SKM-1 (cell line): ENCODE measurements around the gene RNF225.
"Not testable (repeated sequence)": the region's sequence is repeated elsewhere in the genome, so short reads cannot be mapped to it uniquely, and the experiment has no call there.

Experiments used
- DNase-seq: peaks from one replicate; lab custom pipeline; 2025; ENCODE audit not compliant: unreplicated experiment; lab: John Stamatoyannopoulos, UW

RNF225 gene

DNA sequence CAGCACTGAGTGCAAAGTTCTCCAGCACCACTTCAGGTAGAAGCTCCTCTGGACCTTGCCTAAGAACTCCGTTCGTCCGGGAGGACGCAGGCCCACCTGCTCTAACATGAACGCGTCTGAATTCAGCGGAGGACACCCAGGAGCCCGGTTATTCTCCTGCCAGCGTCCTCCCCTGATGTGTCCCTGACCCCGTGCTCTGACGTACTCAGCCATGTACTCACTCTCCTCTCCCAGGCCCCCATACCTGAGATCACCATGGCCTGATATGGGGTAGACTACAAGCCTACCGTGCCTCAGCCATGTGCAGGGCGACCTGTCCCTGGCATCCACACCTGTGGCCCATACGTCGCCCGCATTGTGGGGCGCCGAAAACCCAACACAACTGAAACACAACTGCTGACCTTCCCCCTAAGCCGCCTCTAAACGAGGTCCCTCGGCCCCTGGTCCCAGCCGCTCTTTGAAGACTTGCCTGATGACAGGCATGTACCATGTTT lies 12.2 kb downstream of the RNF225 start:
- no peak for DNase-seq

DNA sequence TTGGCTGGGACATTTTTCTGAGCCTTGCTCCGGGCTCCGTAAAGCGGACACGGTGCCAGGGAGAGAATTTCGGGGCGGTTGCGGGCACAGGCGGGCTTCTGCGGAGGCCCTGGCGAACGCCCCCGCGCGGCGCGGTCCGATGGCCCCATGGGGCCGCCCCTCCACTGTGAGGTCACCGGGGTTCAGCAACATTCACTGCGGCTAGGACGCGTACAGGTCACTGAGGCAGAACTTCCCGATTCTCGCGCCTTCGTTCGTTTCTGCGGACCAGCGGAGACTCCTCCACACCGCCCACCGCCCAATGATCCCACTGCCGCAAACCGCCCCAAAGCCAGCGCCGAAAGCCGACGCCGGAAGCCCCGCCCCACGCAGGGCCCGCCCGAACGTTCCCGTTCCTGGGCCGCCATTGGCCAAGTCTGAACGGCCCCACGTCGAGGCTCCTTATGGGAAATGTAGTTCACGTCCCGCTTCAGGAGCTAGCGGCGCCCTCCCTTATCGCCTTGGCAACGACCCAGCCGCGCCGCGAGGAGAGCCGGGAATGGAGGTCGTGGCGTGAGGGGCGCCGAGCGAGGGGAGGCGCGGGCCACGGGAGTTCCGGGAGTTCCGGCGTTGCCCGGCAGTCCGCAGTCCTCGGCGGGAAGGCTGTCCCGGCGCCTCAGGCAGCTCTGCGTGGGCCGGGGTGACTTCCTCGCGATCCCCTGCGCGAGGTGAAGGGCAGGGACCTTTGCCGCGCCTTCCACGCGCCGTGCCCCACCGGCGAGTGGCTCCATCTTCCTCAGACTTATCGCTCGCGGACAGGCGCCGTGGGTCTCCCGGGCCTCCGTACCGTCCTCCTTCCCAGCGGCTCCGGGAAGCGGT lies 12.9 kb downstream of the RNF225 start, which contains the start of gene ZNF584:
Gene ZNF584 (plus strand): TSS at position 498 of the 858 bp plus-strand sequence. CDS start 499 bp downstream, outside the sequence.
- peak; percentile 50 for DNase-seq

DNA sequence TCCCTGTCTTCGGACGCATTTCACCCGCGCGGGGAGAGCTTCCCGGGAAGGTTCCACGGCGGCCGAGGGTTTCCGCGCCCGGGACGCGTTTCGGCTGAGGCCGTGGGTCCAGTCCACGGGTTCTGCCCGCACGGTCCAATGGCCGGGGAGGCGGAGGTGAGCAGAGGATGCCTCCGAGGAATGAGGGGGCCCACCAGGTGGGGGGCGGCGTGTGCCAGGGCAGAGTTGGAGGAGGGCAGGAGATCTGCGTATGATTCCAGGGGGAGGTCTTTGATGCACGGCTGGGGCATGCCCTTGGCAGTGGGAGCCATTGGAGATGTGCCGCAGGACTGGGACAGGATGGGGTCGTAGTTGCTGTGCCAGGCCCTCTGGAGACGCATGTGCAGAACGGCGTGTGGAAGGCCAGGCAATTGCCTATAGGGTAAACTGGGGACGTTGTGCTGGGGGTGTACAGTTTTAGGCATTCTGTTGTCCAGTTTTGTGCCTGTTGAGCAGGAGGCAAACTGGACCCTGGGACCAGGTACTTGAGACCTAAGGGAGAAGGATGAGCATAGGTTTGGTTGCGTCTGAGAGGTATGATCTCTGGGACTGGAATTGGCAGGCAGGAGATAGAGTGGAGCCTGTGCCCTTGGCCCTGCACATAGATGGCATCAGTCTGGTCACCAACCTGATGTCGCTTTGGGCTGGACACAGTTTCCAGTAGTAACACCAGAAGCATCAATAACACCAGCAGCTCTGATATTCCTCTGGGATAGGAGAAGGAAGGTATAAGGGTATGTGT lies 13.7 kb downstream of the RNF225 start:
- DNase-seq = no peak

DNA sequence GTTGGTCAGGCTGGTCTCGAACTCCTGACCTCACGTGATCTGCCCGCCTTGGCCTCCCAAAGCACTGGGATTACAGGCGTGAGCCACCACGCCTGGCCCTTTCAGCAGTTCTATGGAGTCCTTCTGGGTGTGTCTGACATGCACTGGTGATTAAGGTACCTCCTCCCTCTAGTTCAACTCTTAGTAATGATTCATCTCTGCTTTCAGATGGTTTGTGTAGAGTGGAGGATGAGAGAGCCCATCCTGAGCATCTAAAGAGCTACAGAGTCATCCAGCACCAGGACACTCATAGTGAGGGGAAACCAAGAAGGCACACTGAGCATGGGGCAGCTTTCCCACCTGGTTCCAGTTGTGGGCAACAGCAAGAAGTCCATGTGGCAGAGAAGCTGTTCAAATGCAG lies 21.1 kb downstream of the RNF225 start:
- DNase-seq = no peak

DNA sequence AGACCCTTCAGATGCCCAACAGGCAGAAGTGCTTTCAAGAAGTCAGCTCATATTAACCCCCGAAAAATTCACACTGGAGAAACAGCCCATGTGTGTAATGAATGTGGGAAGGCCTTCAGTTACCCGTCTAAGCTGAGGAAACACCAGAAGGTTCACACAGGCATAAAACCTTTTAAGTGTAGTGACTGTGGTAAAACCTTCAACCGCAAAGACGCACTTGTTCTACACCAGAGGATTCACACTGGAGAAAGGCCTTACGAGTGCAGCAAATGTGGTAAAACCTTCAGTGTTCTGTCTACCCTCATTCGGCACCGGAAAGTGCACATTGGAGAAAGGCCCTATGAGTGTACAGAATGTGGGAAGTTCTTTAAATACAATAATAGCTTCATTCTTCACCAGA lies 21.6 kb downstream of the RNF225 start:
- DNase-seq = no peak

DNA sequence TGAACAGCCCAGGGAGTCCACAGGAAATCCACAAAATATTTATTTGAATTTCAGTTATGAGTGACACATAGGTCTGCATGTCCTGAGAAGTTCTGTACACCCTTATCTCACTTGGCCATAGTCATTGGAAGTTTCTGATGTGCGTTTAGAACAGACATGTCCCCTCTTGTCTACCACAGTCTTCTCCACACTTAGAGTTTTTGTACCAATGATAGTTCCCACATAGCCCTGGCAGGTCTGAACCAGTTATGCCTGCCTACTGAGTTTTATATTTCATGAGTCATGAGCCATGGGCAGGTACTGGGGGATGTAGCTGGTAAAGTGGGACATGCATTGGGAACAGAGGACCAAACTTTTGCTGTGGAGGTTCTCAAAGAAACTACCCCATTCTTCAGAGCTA lies 33.2 kb downstream of the RNF225 start:
- no peak for DNase-seq

DNA sequence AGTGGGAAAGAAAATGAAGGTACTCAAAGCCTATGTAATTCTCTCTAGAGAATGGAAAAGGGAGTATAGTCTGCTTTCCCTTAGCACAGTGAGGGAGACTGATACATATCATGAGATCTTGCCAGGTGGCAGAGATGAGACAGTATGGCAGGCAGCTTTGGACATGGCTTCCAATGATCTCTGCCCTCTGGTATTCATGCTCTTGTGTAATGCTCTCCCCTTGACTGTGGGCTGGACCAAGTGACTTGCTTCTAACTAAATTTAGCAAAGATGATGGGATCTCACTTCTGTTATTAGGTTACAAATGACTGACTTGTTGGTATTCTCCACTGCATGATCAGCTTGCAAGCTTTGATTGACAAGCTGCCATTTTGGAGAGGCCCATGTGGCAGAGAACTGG lies 34.3 kb downstream of the RNF225 start:
- no peak for DNase-seq

DNA sequence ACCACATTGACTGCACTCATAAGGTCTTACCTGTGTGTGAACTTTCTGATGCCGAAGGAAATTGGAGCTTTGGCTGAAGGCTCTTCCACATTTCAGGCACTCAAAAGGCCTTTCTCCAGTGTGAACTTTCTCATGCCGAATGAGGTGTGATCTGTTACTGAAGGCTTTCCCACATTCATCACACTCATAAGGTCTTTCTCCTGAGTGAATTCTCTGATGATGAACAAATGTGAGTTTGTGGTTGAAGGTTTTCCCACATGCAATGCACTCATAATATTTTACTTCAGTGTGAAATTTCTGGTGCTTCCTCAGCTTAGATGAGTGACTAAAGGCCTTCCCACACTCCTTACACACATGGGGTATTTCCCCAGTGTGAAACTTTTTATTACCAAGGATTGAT lies 38.8 kb downstream of the RNF225 start:
- DNase-seq = no peak

DNA sequence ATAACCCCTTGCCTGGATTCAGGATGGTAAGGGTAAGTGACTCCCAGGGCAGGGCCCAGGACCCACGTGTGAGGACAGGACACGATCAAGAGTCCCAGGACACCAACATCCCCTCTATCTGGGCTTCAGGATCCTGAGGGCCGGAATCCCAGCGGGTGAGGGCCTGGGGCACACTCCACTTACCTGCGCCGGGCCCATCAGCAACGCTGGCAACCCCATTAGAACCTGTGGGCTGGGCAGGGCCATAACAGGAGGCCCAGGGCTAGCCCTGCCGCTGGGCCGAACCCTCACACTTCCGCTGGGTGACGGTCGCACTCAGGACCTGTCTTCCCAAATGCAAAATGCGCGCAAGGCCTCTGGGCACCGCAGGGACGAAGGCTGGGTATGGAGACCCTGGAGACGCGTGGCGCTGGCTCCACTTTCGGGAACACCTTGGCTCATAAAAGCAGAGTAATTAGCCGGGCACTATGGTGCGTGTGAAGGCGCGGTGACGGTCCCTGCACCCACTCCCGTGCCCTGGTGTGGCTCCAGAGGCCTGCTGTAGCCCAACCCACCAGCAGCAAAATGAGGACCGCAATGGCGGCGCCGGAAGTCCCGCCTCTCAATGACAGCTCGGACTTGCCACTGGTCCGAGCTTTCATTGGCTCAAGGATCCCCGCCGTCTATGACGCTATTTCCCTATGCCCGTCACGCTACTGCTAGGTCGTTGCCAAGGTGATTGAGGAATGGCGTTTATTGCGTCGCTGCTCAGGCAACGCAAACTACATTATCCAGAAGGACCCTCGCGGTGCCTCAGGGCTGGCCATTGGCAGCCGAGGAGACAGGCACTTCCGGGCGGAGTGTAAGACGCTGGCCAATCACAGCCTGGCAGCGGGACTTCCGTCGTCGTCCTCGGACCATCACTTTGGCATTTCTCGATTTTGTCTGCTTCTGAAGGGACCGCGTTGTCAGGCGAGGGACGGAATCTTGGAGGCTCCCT lies 44.4 kb downstream of the RNF225 start, which contains the start of gene ZNF132:
Gene ZNF132 (minus strand): TSS at position 578 of the 979 bp plus-strand sequence. CDS start 332 bp downstream, at position 246.
- no peak for DNase-seq

DNA sequence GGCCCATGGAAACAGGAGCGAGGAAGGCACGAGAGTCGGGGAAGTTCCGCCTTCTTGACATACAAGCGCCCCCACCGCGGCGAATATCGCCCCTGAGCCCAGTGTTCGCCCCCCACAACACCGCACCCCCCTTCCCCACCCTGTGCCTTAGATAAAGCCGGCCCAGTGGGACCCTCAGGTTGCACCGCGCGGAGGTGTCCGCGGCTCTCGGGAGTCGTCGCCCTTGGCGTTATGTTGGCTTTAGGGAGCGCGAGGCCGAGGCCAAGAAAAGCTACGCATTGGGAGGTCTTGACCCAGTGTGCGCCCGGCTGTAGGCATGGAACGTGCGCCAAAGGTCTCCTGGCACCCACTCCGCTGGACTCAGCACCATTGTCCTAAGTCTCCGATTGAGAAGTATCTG lies 45.1 kb downstream of the RNF225 start:
- DNase-seq = no peak

DNA sequence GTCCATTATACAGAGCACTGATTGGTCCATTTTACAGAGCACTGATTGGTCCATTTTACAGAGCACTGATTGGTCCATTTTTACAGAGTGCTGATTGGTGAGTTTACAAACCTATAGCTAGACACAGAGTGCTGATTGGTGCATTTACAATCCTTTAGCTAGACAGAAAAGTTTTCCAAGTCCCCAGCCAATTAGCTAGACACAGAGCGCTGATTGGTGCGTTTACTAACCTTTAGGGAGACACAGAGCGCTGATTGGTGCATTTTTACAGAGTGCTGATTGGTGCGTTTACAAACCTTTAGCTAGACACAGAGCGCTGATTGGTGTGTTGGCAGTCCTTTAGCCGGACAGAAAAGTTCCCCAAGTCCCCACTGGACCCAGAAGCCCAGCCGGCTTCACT lies 47.5 kb downstream of the RNF225 start:
- not testable (repeated sequence) for DNase-seq
